ENCODE results near the gene CD27.

GRCh38 chr12:6443361-6443983 is 1.3 kb upstream of the CD27 start:
- TF ChIP-seq CTCF (IDR thresholded peaks at IDR 0.05) (no peak), POLR2A (IDR thresholded peaks at IDR 0.05) (no peak)
